NAMALWA (cell line): ENCODE measurements around the gene PIAS3.
"Not testable (repeated sequence)": the region's sequence is repeated elsewhere in the genome, so short reads cannot be mapped to it uniquely, and the experiment has no call there.

Experiments used
- DNase-seq: peaks from one replicate; pipeline ENCODE4 v3.0.0-alpha.2; 2015; ENCODE audit warnings: low spot score

The PIAS3 gene

GRCh38 chr1:145823565-145824498 is 35.0 kb downstream of the PIAS3 start, which contains the start of the genes POLR3C and RNF115:
POLR3C (plus strand) TSS chr1:145824200; CDS start chr1:145825777, 1,577 bp downstream.
RNF115 (minus strand) TSS chr1:145824095; CDS start chr1:145823873, 222 bp downstream.
- peak; percentile 97 for DNase-seq

- not testable (repeated sequence) for DNase-seq
These were observed 36.0 kb downstream of the PIAS3 start for GRCh38 chr1:145822779-145823331.

GRCh38 chr1:145818095-145818494 is 40.8 kb downstream of the PIAS3 start:
- not testable (repeated sequence) for DNase-seq

GRCh38 chr1:145812977-145813810 is 45.7 kb downstream of the PIAS3 start:
- DNase-seq = not testable (repeated sequence)

- DNase-seq = no peak
These were observed 52.0 kb downstream of the PIAS3 start for GRCh38 chr1:145806844-145807243.

- no peak for DNase-seq
These were observed 52.5 kb downstream of the PIAS3 start for GRCh38 chr1:145806408-145806807.

GRCh38 chr1:145805057-145805456 is 53.8 kb downstream of the PIAS3 start:
- DNase-seq = no peak

- DNase-seq = no peak
These were observed 54.4 kb downstream of the PIAS3 start for GRCh38 chr1:145804235-145805045.

GRCh38 chr1:145799806-145800205 is 59.1 kb downstream of the PIAS3 start:
- no peak for DNase-seq
